CD14-positive monocyte (primary cell): ENCODE measurements around the gene NOS2. TPM values are rescaled to one million over a fixed set of nuclear protein-coding genes. Genes with fewer than 3 reads are reported as not detected.
"Not testable (repeated sequence)": the region's sequence is repeated elsewhere in the genome, so short reads cannot be mapped to it uniquely, and the experiment has no call there.

Experiments used
- DNase-seq, 3 donors: peaks; one replicate each; pipeline ENCODE4 v3.0.0-alpha.2; 2011 to 2022
- H2AFZ ChIP-seq: 2 replicates; pipeline ENCODE4 v1.6.0; 2012; ENCODE audit warnings: mild to moderate bottlenecking, low read depth, low read length, inconsistent platforms; ENCODE audit not compliant: insufficient read depth, poor library complexity, severe bottlenecking
- H3K27ac ChIP-seq, 2 donors: 1 replicate in 1 of 2; 2 replicates in 1 of 2; pipeline ENCODE4 v1.5.1; 2012 to 2013; ENCODE audit warnings: low read length in 2 of 2, control low read depth in 1 of 2, inconsistent platforms in 1 of 2, low read depth in 1 of 2, mild to moderate bottlenecking in 1 of 2
- H3K27me3 ChIP-seq, 2 donors: one replicate each; pipeline versions ENCODE4 v1.6.0 to v1.6.1; 2011 to 2013; ENCODE audit warnings: low read length in 2 of 2; ENCODE audit not compliant: control insufficient read depth in 2 of 2, insufficient read depth in 2 of 2
- H3K36me3 ChIP-seq, 2 donors: replicated peaks in 1 of 2; 1 replicate in 1 of 2; 2 replicates in 1 of 2; pipeline versions ENCODE4 v1.5.1 to v1.6.1; 2012 to 2013; ENCODE audit warnings: low read length in 2 of 2, control low read depth in 1 of 2, inconsistent platforms in 1 of 2, mild to moderate bottlenecking in 1 of 2; ENCODE audit not compliant: insufficient read depth in 2 of 2, control insufficient read depth in 1 of 2
- H3K4me1 ChIP-seq, 2 donors: 1 replicate in 1 of 2; 2 replicates in 1 of 2; pipeline versions ENCODE4 v1.5.1 to v1.6.1; 2012 to 2013; ENCODE audit warnings: low read length in 2 of 2, control low read depth in 1 of 2, inconsistent platforms in 1 of 2, mild to moderate bottlenecking in 1 of 2, moderate library complexity in 1 of 2; ENCODE audit not compliant: insufficient read depth in 2 of 2, control insufficient read depth in 1 of 2
- H3K4me2 ChIP-seq: replicated peaks from 2 replicates; pipeline ENCODE3; 2012; ENCODE audit warnings: low read length, moderate library complexity, mild to moderate bottlenecking; ENCODE audit not compliant: poor library complexity, severe bottlenecking; ENCODE audit errors: extremely low read depth
- H3K4me3 ChIP-seq, 3 experiments: fragments of 200-600 bp in 1 of 3; sonication (generic) in 1 of 3; replicated peaks in 1 of 3; 1 replicate in 2 of 3; 2 replicates in 1 of 3; pipeline ENCODE4 v1.5.1; 2011 to 2013; ENCODE audit warnings: low read length in 3 of 3, mild to moderate bottlenecking in 3 of 3, control low read depth in 2 of 3, low read depth in 2 of 3, inconsistent platforms in 1 of 3, moderate library complexity in 1 of 3
- H3K79me2 ChIP-seq: 2 replicates; pipeline ENCODE4 v1.6.0; 2012; ENCODE audit warnings: mild to moderate bottlenecking, control low read depth, inconsistent platforms, low read length, moderate library complexity; ENCODE audit not compliant: insufficient read depth
- H3K9ac ChIP-seq: 2 replicates; pipeline ENCODE4 v1.6.0; 2017; ENCODE audit warnings: low read length, mild to moderate bottlenecking; ENCODE audit not compliant: insufficient read depth, poor library complexity, severe bottlenecking
- H3K9me3 ChIP-seq, 2 donors: replicated peaks in 1 of 2; 1 replicate in 1 of 2; 2 replicates in 1 of 2; pipeline versions ENCODE4 v1.5.1 to v1.6.1; 2012 to 2013; ENCODE audit warnings: low read length in 2 of 2, control low read depth in 1 of 2; ENCODE audit not compliant: control insufficient read depth in 1 of 2, insufficient read depth in 1 of 2
- H4K20me1 ChIP-seq: 2 replicates; pipeline ENCODE4 v1.6.0; 2012; ENCODE audit warnings: mild to moderate bottlenecking, low read length, control low read depth, moderate library complexity; ENCODE audit not compliant: insufficient read depth
- H3K27ac Mint-ChIP-seq, 7 donors: one replicate each; pipeline ENCODE4 v1.8.0; 2020; ENCODE audit warnings: mild to moderate bottlenecking in 7 of 7, mixed read lengths in 7 of 7, moderate library complexity in 6 of 7, inconsistent platforms in 2 of 7
- H3K27me3 Mint-ChIP-seq, 3 donors: one replicate each; pipeline ENCODE4 v1.8.0; 2021 to 2022; ENCODE audit warnings: low read depth in 3 of 3, mild to moderate bottlenecking in 3 of 3, mixed read lengths in 3 of 3, moderate library complexity in 3 of 3, inconsistent platforms in 1 of 3
- H3K36me3 Mint-ChIP-seq, 2 donors: one replicate each; pipeline ENCODE4 v1.8.0; 2020; ENCODE audit warnings: mixed read lengths in 2 of 2, inconsistent platforms in 1 of 2, mild to moderate bottlenecking in 1 of 2
- H3K4me1 Mint-ChIP-seq: one replicate; pipeline ENCODE4 v1.8.0; 2020; ENCODE audit warnings: mild to moderate bottlenecking, mixed read lengths
- H3K4me3 Mint-ChIP-seq, 2 donors: one replicate each; pipeline ENCODE4 v1.8.0; 2020; ENCODE audit warnings: mild to moderate bottlenecking in 2 of 2, mixed read lengths in 2 of 2, moderate library complexity in 1 of 2
- H3K9me3 Mint-ChIP-seq, 7 donors: one replicate each; pipeline ENCODE4 v1.8.0; 2020 to 2022; ENCODE audit warnings: mixed read lengths in 7 of 7, mild to moderate bottlenecking in 6 of 7, moderate library complexity in 6 of 7, inconsistent platforms in 2 of 7
- WGBS: methylation state at CpG from one replicate; pipeline ENCODE4 v1.1.5; 2013; ENCODE audit warnings: missing lambda C conversion rate; ENCODE audit not compliant: insufficient coverage; 5-methylcytosine and 5-hydroxymethylcytosine counted together
- intact Hi-C, 2 donors: fragments of 100-400 bp; cut with micrococcal nuclease; formaldehyde crosslinking; loops; one replicate each; pipeline versions ENCODE4 v1.15.0 to v1.15.1; 2023
- polyA plus RNA-seq, 3 donors: library from polyadenylated mRNA; depleted of rRNA in 1 of 3; unstranded in 2 of 3; stranded (reverse) in 1 of 3; fragments of 300-500 nt in 2 of 3; fragments of >200 nt in 1 of 3; fragmentation: Illumina TruSeq in 2 of 3; gene quantifications; 1 replicate in 2 of 3; 2 replicates in 1 of 3; pipeline ENCODE4 v1.2.3, GENCODE V29; 2012 to 2021
- TF ChIP-seq, protein P1 (sequence below): fragments of 200-600 bp; IDR thresholded peaks from one replicate; pipeline ENCODE4 v1.8.0; 2022; ENCODE audit warnings: antibody characterized with exemption, mild to moderate bottlenecking

The NOS2 gene
- polyA plus RNA-seq, 3 donors: not detected

DNA sequence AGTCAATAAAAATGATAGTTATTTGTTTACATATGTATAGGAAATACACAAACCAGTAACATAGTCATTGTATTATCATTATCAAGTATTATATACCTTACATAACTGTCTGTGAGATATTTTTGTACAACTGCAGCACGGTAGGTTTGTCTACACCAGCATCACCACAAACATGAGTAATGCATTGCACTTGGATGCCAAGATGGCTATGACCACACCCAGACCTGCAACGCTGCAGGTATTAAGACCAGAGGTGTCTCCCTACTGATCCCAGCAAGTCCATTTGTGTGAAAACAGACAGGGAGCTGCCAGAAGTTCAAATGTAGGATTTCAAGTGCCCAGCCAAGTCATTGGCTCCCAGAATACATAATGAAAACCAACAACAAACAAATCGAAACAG is 34.2 kb upstream of the NOS2 start:
- TF ChIP-seq, protein P1, sequence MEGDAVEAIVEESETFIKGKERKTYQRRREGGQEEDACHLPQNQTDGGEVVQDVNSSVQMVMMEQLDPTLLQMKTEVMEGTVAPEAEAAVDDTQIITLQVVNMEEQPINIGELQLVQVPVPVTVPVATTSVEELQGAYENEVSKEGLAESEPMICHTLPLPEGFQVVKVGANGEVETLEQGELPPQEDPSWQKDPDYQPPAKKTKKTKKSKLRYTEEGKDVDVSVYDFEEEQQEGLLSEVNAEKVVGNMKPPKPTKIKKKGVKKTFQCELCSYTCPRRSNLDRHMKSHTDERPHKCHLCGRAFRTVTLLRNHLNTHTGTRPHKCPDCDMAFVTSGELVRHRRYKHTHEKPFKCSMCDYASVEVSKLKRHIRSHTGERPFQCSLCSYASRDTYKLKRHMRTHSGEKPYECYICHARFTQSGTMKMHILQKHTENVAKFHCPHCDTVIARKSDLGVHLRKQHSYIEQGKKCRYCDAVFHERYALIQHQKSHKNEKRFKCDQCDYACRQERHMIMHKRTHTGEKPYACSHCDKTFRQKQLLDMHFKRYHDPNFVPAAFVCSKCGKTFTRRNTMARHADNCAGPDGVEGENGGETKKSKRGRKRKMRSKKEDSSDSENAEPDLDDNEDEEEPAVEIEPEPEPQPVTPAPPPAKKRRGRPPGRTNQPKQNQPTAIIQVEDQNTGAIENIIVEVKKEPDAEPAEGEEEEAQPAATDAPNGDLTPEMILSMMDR: no peak
- no peak overlapping the region for H3K9ac ChIP-seq
- H3K4me3 ChIP-seq: no peak overlapping the region
- H3K79me2 ChIP-seq: no peaks in the 10 kb centered on the region
- Mint-ChIP-seq H3K9me3 (peaks cover 0 to 5% (median 2%) of the 10 kb centered on the region in 7 donors), H3K27ac (no peak overlapping the region), H3K27me3 (no peaks in the 10 kb centered on the region), H3K36me3 (no peaks in the 10 kb centered on the region), H3K4me3 (no peak overlapping the region), H3K4me1 (no peaks in the 10 kb centered on the region)
- no peaks in the 10 kb centered on the region for H3K36me3 ChIP-seq
- H3K27me3 ChIP-seq: no peaks in the 10 kb centered on the region
- no peak for DNase-seq
- H3K4me2 ChIP-seq: no peak overlapping the region
- intact Hi-C loops: no loop called here
- H2AFZ ChIP-seq: no peak overlapping the region
- H4K20me1 ChIP-seq: no peaks in the 10 kb centered on the region
- H3K9me3 ChIP-seq: no peaks in the 10 kb centered on the region
- H3K4me1 ChIP-seq: no peaks in the 10 kb centered on the region
- H3K27ac ChIP-seq: no peak overlapping the region
- 90% methylated on average over 3 of the region's 3 CpGs for WGBS

DNA sequence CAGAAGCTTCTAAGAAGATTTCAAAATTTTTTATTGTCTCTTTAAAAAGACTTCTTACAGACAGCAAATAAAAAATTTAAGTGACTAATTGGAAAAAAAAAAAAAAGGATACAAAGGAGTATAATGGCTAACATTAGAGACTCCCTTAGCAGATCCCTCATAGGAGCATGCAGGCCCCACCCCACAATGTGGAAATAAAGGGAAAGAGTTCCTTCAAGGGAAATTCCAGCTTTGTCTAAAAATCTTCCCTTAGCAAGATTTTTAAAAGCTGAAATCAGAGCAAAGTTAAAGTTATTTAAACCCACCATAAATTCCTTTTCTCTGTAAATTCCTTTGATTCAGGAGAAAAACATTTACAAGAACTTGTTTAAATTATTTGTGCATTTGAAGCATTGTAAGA is 32.5 kb upstream of the NOS2 start:
- H4K20me1 ChIP-seq: no peaks in the 10 kb centered on the region
- intact Hi-C loops: no loop called here
- no peaks in the 10 kb centered on the region for H3K9me3 ChIP-seq
- no peaks in the 10 kb centered on the region for H3K36me3 Mint-ChIP-seq
- H3K27ac Mint-ChIP-seq: no peak overlapping the region
- no peak overlapping the region for H3K27ac ChIP-seq
- H3K9me3 Mint-ChIP-seq: peaks cover 0 to 6% (median 2%) of the 10 kb centered on the region in 7 donors
- no peaks in the 10 kb centered on the region for H3K79me2 ChIP-seq
- no peaks in the 10 kb centered on the region for H3K27me3 ChIP-seq
- no peaks in the 10 kb centered on the region for H3K4me1 Mint-ChIP-seq
- no peak for DNase-seq
- H3K9ac ChIP-seq: no peak overlapping the region
- no peak overlapping the region for H3K4me3 Mint-ChIP-seq
- no peak overlapping the region for H3K4me3 ChIP-seq
- no peak overlapping the region for H2AFZ ChIP-seq
- TF ChIP-seq, protein P1: no peak
- H3K4me2 ChIP-seq: no peak overlapping the region
- H3K27me3 Mint-ChIP-seq: no peaks in the 10 kb centered on the region
- H3K4me1 ChIP-seq: no peaks in the 10 kb centered on the region
- no peaks in the 10 kb centered on the region for H3K36me3 ChIP-seq

DNA sequence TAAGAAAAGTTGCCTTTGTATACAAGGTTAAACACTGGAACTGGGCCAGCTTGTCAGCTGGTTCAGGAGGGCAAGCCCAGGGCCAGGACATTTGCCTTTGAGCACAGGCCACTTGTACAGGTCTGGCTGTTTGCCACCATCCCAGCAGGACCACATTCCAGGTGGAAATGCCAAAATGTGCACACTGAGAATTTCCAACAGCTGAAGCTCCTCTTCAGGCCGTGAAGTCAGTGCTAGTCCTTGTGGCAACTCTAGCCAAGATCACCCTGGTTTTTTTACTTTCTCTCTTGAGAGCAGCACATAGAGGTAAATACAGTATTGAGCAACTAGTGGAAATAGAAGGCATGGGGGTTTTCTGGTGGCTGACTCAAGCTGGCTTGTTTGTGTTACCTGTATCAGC is 29.6 kb upstream of the NOS2 start:
- H3K36me3 Mint-ChIP-seq, H3K9me3 ChIP-seq, H3K27me3 Mint-ChIP-seq, H3K27ac Mint-ChIP-seq, H3K79me2 ChIP-seq, H3K4me2 ChIP-seq, H4K20me1 ChIP-seq, DNase-seq, H3K4me1 Mint-ChIP-seq, H3K27ac ChIP-seq, H3K36me3 ChIP-seq, H3K4me3 ChIP-seq, H3K27me3 ChIP-seq, H3K9ac ChIP-seq, H3K4me3 Mint-ChIP-seq, intact Hi-C loops, H3K4me1 ChIP-seq, H2AFZ ChIP-seq, H3K9me3 Mint-ChIP-seq: not testable (repeated sequence)
- WGBS: no CpG with 5 or more reads among the region's 1 CpG
